Inflammatory macrophage (primary cell): ENCODE results near the gene RASL11A.
"Not testable (repeated sequence)": the region's sequence is repeated elsewhere in the genome, so short reads cannot be mapped to it uniquely, and the experiment has no call there.

Source experiments
- DNase-seq, 2 donors: peaks; one replicate each; pipeline ENCODE4 v3.0.0-alpha.2; 2020 to 2022

The RASL11A gene

DNA sequence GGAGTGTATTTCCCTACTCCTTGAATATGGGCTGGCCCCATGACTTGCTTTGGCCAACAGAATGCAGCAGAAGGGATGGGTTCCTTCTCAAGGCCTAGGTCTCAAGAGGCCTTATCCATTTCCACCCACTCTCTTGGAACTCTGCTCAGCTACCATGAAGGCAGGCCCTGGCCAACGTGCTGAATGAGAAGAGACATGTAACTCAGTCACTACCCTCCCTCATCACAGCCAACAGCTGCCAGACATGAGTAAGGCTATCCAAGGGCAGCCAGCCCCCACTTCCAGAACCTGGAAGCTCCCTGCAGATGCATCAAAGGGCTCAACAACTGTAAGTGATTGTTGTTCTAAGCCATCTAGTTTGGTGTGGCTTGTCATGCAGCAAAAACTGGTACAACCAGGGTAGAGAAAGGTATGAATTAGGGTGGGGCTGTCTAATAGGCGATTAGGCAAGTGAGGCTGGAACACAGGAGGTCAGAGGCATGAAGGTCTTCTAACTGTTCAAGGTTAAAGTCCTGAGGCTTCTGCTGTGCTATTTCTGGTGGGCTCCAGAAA, 1.4 kb upstream of the RASL11A start:
- no peak for DNase-seq

DNA sequence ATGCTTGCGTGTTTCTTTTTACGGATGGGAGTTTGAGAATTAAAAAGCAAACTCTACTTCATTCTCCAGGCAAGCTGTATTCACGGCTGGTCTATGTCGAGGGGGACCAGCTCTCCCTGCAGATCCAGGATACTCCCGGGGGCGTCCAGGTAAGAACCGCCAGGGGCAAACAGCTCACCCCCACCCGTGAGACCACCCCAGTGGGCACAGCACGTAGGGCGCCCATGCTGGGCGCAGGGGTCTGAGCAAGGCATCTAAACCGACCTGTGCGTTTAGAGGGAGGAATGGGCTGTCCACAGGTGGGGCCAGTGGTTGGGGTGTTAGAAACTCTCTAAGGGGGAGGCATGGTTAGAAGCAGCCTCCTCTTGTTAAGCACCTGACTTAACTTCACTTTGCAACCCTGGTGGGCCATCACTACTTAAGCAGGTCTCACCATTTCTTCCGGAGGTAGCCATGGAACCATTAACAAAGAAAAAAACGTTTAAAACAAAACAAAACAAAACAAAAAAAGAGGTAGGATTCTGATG, 1.0 kb downstream of the RASL11A start:
- DNase-seq = no peak

DNA sequence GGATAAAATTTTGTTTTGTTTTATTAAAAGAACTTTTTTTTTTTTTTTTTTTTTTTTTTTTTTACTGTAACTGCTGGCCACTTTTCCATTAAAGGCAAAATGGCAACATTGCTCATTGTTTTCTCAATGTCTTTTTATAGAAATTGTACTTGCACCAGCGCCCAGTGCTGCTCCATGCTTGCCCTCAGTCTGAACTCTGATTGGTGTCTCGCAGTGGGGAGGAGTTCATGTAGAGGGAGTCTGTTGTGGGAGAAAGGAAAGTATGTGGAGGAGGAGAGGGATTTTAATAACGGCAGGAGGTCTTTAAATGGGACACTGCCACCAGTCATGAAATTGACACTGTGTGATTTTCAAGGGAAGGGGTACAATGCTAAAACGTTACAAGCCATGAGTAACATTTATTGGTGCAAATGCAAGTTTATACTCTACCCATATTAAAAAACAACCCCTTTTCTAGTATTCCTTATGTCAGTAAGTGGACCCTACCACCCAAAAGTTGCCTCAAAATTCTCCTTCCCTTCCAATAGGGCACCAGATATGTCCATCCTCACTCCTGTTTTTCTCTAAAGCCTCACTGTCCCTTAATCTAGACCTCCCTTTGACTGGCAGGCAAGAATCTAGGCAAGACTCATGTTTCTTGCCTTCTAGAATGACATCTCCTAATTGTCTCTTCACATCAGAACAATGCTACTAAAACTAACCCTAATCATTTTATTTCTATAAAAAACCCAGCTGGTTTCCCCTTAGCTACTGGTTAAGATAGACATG, 3.2 kb downstream of the RASL11A start:
- DNase-seq = no peak

DNA sequence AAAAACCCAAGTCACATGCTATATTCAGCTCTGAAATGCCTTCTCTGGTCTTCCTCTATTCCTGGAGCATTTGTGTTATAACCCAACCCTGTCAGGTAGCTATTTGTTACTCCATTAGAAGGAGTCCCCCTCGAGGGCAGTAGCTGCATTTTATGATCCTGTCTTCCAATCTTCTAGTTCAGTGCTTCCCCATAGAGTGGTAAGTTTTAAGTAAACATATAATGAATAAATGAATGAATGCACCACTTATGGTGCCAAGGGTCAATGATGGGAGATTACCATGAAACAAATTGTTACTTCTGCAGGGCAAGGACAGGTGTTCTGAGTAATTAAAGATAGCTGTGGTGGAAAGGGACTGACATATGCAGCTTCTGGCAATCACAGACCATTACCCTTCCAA, 4.0 kb downstream of the RASL11A start:
- no peak for DNase-seq

DNA sequence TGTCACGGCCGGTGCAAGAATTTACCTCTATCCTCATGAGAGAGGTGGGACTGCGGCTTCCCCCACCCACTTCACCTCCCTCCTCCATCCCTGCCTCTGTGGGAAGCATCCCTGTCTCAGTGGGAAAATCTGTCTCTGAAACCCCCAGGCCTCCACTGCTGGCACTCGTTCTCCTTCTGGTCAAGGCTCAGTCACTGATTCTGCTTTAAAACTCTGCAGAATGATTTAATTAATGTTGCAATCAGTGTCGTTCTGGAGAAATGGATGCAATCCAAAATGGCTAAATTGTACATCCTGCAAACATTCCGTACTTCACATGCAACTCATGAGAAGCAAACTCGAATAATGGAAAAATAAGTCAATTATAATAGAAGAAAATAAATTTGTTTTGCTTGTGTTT, 5.6 kb downstream of the RASL11A start:
- no peak for DNase-seq

DNA sequence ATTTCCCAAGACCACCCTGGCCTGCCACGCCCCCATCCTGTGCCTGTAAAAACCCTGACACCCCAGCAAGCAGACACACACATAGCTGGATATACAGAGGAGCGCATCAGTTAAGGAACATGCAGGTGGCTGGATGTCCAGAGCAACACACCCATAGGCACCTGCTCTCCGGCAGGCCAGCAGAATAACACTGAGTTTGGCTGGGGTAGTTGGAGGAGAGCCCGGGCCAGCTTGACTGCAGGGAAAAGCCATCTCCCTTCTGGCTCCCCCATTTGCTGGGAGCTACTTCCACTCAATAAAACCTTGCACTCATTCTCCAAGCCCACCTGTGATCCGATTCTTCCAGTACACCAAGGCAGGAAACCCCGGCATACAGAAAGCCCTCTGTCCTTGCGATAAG, 8.9 kb downstream of the RASL11A start:
- no peak for DNase-seq

DNA sequence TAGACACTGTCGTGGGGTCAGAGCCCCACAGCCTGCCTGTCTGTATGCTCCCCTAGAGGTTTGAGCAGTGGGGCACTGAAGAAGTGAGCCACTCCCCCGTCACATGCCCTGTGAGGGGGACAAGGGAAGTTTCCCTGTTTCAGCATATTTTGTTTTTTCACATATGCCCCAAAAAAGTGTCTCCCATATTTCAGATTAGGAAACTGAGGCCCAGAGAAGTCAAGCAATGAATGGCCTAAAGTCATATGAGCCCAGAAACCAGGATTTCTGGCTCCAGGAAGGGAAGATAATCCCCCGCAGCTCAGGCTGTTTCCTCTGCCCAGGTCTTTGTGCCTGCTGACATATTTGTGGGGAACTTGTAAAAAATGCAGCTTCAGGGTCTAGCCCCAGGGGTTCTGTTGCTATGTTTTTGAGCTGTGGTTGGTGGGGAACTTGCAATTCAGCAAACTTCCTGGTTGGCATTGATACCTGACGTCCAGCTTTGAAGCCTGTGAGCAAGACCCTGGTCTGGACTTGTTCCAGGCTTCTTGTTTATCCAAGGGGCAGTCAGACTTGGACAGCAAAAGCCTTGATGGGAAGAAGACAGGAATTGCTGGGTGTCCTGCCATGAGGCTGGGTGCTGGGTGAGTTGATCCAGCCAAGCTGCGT, 9.5 kb downstream of the RASL11A start:
- DNase-seq = no peak

DNA sequence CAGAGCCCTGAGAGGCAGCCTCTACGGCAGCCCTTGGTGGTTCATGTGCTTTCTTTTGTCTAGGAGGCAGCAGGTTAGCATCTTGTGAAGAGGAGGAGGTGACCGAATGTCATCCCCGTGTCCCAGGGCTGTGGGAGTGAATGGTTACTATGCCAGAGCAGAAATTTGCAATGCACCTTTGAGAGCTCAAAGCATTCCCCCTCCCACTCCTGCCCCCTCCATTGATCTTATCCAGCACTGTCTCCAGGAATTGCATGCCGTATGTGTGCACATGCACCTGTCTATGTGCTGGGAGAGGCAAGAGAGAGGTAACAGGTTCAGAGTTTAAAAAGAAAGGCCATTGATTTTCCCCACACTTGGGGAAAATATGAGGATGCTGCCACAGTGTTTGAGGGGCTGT, 10.2 kb downstream of the RASL11A start:
- DNase-seq = no peak

DNA sequence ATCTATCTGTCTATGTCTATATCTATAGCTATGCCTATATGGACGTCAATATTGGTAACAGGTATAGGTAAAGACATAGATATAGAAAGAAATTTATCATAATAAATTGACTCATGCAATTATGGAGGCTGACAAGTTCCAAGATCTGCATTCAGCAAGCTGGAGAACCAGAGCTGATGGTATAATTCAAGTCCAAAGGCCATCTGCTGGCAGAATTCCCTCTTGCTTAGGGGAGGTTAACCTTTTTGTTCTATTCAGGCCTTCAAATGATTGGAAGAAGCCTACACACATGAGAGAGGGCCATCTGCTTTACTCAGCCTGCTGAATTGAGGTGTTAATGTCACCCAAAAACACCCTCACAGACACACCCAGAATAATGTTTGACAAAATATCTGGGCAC, 10.8 kb downstream of the RASL11A start:
- peak in 1 of 2 donors; percentile 22 for DNase-seq

DNA sequence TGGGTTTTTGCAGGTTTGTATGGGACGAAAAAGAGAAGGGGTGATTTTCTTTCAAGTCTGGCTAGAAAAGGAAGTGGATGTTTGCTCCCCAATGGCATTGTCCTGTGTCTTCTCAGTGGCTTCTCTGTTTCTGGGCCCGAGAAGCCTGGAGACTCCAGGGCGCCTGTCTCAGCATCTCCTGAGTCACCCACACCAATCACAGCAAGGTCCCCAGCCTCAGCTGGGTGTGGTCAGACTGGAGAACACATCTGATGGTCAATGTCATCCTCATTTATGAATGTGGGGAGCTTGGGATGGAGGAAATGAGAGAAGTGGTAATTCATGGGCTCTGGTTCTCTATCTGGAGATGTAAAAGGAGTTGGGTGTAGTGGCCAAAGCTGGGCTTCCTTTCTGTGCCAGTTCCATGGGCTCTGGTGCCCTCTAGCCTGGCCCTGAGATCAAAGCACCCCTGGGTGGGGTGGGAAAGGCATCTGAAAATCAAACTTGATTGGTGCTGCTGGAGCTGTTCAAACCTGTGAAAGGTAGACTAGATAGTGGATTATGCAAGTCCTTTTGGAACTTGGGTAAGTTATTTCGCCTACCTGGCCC, 13.4 kb downstream of the RASL11A start:
- peak; percentile 47 to 61 for DNase-seq

DNA sequence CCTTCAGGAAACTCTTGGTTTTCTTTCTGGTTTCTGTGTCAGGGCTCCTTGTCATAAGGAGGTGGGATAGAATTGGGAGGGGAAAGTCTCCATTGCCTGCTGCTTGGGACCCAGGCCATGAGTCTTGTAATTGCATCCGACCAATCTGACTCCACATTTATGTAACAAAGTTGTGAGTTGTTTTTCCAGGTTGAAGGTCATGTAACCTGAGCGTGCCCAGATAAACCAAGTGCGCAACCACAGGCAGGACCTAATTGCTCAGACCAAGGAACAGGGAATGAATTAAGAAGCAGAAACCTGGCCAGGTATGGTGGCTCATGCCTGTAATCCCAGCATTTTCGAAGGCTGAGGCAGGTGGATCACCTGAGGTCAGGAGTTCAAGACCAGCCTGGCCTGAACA, 17.8 kb downstream of the RASL11A start:
- no peak for DNase-seq

DNA sequence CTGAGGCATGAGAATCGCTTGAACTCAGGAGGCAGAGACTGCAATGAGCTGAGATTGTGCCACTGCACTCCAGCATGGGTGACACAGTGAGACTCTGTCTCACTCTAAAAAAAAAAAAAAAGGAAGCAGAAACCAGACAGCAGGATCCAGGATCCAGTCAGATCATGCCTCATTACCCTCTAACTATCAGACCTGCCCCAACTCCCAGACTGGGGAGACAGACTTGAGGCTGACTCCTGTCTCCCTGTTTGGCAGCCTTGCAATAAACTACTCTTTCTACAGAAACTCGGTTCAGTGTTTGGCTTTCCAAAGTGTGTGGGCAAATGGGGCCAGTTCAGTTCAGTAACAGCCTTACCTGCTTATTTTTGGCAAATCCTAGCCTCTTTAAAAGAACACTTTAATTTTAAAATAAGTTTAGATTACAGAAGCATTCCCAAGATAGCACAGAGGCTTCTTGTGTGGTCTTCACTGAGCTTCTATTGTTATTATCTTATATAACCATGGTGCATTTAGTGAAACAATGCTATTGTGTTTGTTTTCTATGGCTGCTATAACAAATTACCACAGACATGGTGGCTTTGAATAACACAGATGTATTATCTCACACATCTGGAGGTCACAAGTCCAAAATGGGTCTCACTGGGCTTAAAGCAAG, 18.5 kb downstream of the RASL11A start:
- peak in 1 of 2 donors; percentile 19 for DNase-seq

DNA sequence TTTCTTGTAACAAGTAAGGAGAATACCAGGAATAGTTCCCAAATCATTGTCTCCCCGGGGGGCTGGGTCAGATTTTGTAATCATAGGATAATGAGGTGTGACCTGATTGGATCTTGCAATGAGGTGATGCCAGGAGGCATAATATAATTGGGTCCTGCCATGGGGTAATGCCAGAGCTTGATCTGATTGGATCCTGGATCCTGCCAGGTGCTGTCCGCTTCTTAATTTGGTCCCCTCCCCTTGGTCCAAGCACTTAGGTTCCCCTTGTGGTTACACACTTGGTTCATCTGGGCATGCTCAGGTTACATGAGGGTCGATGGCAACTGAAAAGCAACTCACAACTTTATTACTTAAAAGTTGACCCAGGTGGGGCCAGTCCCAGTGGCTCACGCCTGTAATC, 20.1 kb downstream of the RASL11A start:
- DNase-seq = no peak

DNA sequence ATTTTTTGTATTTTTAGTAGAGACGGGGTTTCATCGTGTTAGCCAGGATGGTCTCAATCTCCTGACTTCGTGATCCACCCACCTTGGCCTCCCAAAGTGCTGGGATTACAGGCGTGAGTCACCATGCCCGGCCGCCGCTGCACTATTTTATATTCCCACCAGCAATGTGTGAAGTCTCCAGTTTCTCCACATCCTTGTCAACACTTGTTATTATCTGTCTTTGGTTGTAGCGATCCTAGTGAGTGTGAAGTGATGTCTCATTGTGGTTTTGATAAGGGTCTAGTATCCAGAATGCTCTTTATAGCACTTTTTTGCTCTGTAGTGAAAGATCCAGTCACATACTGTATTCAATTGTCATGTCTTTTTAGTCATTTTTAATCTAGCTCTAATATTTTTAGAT, 21.3 kb downstream of the RASL11A start:
- not testable (repeated sequence) for DNase-seq

DNA sequence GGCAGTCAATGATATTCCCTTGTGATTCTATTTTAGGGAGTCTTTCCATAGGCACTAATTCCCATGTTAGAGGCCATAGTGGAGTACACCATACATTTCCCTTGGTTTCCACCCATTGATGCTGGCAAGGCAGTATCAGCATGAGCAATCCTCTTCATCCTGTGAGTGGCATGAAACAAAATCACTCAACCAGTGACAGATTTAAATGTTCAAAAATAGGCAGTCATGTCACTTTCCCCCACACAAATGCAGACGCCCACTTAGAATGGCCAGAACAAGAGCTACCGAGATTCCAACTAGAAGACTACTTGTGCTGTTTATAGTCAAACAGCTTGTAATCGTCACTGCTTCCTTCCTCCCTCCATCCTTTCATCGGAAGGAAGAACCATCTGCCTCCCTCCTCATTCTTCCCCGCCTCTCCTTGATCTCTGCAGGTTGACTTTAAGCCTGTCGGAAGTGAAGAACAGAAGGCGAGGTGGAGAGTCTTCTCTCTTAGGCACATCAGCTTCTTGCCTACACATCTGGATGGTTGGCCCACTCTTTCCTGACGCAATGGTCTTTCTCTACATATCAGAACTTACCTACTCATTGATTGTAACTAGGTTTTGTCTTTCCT, 22.6 kb downstream of the RASL11A start:
- DNase-seq = no peak

DNA sequence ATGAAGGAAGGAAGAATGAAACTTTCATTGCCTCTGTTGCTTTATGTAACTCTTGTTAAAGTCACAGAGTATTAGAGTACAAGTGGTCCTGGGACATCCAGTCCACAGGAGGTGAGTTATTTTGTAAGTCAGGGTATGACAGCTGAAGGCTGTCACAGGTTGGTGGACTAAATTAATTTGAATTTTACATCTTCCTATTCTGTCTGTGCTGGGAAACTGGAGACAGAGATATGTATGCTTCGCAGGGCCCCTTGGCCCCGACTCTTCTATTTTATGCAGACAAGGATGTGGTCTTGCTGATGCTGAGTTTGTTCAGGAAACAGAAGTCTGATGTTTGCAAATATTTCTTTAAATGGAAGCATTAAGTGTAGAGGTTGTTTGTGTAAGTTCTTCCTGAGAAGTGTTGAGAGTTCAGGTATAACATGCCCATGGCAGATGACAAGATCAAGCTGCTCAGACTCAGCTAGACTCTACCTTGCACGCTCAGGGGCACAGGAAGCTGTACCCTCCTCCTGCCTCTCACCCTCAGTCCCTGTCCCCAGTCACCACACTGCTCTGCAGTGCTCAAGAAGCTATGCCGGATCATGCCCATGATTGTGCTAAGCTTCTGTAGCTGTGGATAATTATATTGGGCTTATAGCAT, 23.4 kb downstream of the RASL11A start:
- no peak for DNase-seq

DNA sequence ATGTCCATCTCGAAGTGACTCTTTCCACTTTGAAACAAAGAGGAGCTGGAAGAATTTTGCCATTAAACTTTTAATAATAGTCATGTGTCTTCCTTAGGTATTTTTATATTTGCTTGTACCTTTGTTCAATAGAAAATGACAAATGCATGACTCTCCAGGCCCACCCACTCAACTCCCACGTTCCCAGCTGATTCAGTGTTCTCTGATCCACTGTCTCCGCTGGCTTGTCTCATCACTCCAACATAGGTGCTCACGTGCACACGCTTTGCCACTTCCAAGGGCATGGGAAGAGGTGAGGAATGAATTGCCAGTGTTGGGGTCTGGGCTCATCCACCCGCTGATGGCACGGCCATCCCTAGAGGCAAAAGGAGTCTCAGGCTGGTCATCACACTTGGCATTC, 24.5 kb downstream of the RASL11A start:
- DNase-seq = no peak

DNA sequence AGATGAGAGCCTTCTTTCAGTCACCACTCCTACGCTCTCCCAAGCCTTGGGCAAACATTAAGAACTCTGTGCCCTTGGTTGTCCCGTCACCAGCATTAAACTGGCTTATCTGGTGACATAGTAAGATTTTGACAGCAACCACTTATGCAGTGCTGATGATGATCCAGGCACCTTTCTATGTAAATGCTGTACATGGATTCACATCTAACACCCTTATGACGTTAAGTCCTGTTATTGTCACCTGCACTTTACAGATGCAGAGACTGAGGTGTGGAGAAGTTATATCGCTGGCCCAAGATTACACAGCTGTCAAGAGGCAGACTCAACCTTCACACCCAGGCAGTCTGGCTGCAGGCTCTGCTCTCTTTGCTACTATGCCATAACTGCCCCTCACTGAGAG, 25.0 kb downstream of the RASL11A start:
- DNase-seq = no peak

DNA sequence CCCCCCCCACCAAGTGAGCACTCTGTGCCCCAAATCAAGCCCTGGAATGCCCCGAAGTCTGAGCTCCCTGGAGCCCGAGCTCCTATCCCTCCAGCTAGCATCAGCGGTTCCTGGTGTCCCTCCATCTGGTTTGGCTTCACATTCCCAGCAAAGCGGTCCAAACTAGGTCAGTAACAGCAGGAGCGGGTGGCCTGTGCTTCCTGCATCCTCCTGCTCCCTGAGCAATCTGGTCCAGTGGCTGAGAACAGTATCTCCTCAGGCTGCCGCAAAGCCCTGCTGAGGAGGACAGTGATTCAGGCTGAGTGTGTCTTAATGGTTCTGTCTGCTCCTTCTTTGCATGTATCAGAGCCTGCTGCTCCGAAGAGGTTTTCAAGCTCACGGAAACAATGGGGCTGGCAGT, 25.9 kb downstream of the RASL11A start:
- no peak for DNase-seq

DNA sequence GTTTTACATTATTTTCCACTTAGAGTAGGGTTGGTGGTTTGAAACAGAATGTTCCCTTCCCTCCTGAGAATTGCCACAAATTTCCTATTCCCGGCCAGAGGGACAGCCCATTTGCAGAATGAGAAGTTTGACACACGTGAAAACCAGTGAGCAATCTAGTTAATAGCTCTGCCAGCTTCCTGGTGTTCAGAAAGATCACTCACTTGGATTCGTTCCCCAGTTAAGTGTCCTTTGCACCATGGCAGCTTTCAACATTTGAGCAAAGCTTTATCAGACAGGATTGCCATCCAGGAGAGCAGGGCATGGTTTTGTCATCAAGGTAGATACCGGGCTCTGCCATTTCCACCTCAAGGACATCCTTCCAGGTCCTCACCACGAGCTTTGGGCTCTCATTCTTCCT, 28.2 kb downstream of the RASL11A start:
- DNase-seq = no peak

DNA sequence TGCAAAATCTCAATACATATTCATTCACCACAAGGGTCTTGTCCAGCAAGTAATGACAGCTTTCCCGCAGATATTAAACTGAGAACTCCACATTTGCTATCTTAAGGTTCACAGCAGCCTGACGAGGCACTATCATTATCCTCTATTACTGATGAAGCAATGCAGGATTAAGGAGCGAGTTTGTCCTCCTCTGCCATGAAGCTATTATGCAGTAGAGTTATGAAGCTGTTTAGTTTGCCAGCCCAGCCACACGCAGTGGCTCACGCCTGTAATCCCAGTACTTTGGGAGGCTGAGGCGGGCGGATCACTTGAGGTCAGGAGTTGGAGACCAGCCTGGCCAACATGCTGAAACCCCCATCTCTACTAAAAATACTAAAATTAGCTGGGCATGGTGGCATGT, 29.8 kb downstream of the RASL11A start:
- DNase-seq = not testable (repeated sequence)
